Smooth muscle cell of the brain vasculature (primary cell): ENCODE measurements around the gene C11orf16.
"Not testable (repeated sequence)": the region's sequence is repeated elsewhere in the genome, so short reads cannot be mapped to it uniquely, and the experiment has no call there.

Source experiments
- DNase-seq: peaks from one replicate; pipeline ENCODE4 v3.0.0-alpha.2; 2012; ENCODE audit warnings: low read depth, low spot score

Gene C11orf16

GRCh38 chr11:8932564-8933180 lies at the start of gene C11orf16:
Gene C11orf16 (minus strand): TSS chr11:8932947. CDS start chr11:8932308, 639 bp downstream.
- no peak for DNase-seq

- no peak for DNase-seq
Observed at GRCh38 chr11:8980485-8980884, 47.7 kb upstream of the C11orf16 start.

- not testable (repeated sequence) for DNase-seq
Observed at GRCh38 chr11:8979365-8979764, 46.6 kb upstream of the C11orf16 start.

GRCh38 chr11:8973121-8973520 lies 40.4 kb upstream of the C11orf16 start:
- DNase-seq, result no peak

- DNase-seq, result no peak
Observed at GRCh38 chr11:8971924-8972316, 39.2 kb upstream of the C11orf16 start.

- no peak for DNase-seq
Observed at GRCh38 chr11:8971196-8971923, 38.6 kb upstream of the C11orf16 start.

GRCh38 chr11:8967184-8967583 lies 34.4 kb upstream of the C11orf16 start:
- no peak for DNase-seq

GRCh38 chr11:8964324-8965320 lies 31.9 kb upstream of the C11orf16 start, which contains the start of gene TMEM9B:
Gene TMEM9B (minus strand): TSS chr11:8964442. CDS start chr11:8964313, 129 bp downstream.
- DNase-seq, result peak; percentile 63

- peak; percentile 1 for DNase-seq
Observed at GRCh38 chr11:8963569-8964323, 31.0 kb upstream of the C11orf16 start.

GRCh38 chr11:8962841-8963240 lies 30.1 kb upstream of the C11orf16 start:
- no peak for DNase-seq

- no peak for DNase-seq
Observed at GRCh38 chr11:8961401-8961800, 28.7 kb upstream of the C11orf16 start.

- DNase-seq, result peak; percentile 80
Observed at GRCh38 chr11:8959546-8960166, 26.9 kb upstream of the C11orf16 start.

- no peak for DNase-seq
Observed at GRCh38 chr11:8956860-8957259, 24.1 kb upstream of the C11orf16 start.

- no peak for DNase-seq
Observed at GRCh38 chr11:8948886-8949285, 16.1 kb upstream of the C11orf16 start.

GRCh38 chr11:8947230-8947943 lies 14.6 kb upstream of the C11orf16 start:
- DNase-seq, result no peak

- DNase-seq, result no peak
Observed at GRCh38 chr11:8942518-8943066, 9.8 kb upstream of the C11orf16 start, which contains the start of gene ASCL3. Gene ASCL3 (minus strand): TSS chr11:8943016. CDS start chr11:8938161, 4,855 bp downstream.

GRCh38 chr11:8941341-8942103 lies 8.8 kb upstream of the C11orf16 start:
- no peak for DNase-seq

GRCh38 chr11:8937659-8938058 lies 4.9 kb upstream of the C11orf16 start:
- no peak for DNase-seq

GRCh38 chr11:8937159-8937558 lies 4.4 kb upstream of the C11orf16 start:
- DNase-seq, result no peak
